Islet precursor cell (in vitro differentiated cells): Measurements from ENCODE around the gene MYCBP.
A peak's percentile ranks its signal among the peaks of the same experiment; 100 is the strongest.
"Not testable (repeated sequence)": the region's sequence is repeated elsewhere in the genome, so short reads cannot be mapped to it uniquely, and the experiment has no call there.

Source experiments
- DNase-seq: peaks from one replicate; pipeline ENCODE4 v3.0.0-alpha.2; 2018

The MYCBP gene, protein sequence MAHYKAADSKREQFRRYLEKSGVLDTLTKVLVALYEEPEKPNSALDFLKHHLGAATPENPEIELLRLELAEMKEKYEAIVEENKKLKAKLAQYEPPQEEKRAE

DNA sequence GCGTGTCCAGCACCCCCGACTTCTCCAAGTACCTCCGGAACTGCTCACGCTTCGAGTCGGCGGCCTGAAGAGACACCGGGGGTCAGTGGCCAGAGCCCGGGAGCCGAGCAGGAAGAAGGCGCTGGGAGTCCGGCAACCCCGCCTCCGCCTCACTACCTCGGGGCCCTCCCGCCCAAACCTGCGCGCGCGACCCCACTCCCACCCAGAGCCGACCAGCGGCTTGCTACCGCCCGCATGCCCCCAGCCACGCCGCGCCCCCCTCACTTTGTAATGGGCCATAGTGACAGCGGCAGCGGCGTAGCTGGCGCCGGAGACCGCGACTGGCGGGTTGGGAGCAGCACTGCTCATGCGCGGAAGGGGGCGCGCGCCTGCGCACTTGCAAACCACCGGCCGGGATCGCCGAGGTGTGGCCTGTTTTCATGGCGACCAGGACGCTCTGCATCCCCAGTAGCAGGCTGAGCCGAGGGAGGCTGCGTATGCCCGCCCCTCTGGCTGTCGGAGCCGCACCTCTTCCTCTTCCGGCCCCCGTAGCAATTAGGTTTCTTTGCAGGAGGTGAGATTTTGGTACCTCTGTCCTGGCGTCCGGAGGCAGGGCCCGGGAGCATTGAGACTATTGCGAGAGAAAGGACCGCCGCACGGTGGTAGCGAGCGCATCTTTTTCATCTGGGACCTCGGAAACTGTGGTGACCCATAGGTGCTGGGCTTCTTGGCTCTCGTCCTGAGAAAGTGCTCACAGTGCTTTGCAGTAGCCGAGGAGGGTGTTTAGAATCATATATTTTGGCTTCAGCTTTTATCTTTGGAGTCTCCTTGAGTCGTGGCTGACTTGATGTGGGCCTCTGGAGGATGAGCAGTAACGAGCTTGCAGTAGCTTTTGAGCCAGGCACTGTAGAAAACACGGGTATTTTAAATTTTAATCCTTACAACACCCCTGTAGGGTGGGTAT, at the start of gene MYCBP:
MYCBP (minus strand) TSS at position 322 of the 943 bp plus-strand sequence; CDS start at position 279, 43 bp downstream.
- DNase-seq, result peak; percentile 98

DNA sequence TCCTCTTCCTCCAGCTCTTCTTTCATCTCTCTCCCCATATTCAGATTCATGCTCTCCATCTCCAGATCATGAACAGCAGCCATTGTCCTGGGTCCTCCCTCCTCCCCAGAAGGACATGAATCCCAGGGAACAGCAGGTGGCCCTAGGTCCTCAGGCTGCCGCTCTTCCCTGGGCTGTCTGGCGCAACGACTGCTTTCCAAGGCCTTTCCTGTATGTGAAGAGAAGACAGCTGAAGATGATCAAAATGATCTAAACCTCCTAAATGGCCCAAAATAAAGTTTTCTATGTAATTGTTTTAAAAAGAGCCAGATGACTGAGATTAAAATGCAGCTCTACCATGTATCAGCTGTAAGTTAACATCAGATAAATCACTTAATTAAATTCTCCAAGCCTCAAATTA, 46.0 kb upstream of the MYCBP start:
- no peak for DNase-seq

DNA sequence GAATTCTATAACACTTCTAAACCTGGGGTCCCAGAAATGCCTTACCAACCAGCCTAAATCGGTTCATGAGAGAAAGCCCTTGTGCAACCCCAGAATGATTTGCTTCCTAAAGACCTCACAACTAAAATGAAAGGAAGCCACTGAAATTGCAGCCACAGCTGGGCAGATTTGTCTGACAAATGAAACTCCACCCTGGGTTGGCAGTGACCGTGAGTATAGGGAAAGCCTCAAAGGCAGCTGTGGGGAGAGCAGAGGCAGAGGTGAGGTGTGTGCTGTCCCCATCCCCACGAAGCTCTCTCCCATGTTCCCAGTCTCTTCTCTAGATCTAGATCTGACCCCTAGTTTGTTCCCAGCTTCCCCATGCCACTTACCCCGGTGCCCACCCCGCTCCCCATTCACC, 45.4 kb upstream of the MYCBP start:
- no peak for DNase-seq

DNA sequence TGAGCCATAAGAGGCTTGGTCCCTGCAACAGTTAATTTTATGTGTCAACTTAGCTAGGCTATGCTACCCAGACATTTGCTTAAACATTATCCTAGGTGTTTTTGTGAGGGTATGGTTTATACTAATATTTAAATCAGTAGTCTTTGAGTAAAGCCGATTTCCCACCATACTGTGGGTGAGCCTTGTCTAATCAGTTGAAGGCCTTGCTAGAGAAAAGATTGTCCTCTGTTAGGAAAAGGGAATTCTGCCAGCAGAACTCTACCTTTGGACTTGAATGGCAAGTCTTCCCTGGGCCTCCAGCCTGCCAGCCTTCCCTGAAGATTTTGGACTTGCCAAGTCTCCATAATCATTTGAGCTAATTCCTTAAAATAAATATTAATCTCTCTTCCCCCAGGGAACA, 44.6 kb upstream of the MYCBP start:
- no peak for DNase-seq

DNA sequence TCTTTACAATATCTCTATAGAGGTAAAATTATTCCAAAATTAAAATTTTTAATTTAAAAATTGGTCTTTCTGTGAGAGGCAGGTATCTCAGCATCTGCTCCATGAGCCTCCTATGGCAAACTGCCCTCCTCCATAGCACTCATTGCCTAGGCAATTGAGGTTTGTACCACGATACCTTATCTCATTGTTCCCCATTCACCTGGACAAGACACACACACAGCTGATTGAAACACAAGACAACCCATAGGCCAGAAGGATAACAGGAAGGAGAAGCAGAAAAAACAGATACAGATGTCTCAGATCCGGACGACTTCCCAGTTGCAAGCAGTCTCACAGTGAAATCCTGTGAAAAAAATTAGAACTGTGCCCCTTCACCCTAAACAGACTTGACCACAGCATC, 44.2 kb upstream of the MYCBP start:
- DNase-seq, result no peak

DNA sequence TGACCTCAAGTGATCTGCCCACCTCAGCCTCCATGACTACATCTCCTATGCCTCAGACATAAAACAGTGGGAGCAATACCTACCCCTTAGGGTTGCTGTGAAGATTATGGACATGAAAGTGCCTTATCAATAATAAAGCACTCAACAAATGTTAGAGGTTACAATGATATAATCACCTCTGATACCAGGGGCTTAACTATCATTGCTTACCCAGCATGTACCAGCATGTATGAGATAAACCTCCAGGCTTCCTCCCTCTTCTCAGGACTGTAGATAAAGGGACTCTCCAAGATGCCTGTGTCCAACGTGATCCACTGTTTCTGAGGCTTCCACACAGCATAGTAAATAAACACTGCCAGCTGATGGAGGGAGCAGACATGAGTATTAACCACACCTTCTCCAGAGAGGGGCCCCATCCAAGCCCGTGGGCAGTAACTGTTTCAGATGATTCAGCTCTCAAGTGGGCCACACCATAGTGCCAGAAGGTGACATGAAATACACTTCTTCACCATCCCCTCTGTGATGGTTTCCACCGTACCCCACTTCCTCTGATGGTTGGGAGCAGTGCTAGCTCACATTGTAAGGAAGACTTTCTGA, 42.3 kb upstream of the MYCBP start:
- DNase-seq, result no peak

DNA sequence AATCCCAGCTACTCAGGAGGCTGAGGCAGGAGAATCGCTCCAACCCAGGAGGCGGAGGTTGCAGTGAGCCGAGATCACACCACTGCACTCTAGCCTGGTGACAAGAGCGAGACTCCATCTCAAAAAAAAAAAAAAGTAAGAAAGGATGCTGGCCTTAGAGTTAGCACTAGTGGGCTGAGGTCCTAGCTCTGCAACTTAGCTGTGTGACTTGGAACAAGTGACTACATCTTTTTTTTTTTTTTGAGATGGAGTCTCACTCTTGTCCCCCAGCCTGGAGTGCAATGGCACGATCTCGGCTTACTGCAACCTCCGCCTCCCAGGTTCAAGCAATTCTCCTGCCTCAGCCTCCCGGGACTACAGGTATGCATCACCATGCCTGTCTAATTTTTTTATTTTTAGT, 41.8 kb upstream of the MYCBP start:
- not testable (repeated sequence) for DNase-seq

DNA sequence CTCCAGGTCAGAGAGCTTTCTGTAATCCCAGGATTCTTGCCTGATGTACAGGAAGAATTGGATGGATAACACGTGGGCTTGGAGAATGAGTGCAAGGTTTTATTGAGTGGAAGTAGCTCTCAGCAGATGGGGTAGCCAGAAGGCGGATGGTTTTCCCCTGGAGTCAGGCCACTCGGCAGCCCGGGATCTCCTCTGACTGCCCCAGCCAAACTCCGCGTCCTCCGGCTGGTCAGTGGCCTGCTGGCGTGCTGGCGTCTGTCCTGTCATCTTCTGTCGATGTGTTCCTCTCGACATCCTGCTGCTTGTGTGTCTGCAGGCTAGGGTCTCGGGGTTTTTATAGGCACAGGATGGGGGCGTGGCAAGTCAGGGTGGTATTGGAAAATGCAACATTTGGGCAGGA, 35.7 kb upstream of the MYCBP start:
- DNase-seq, result no peak

DNA sequence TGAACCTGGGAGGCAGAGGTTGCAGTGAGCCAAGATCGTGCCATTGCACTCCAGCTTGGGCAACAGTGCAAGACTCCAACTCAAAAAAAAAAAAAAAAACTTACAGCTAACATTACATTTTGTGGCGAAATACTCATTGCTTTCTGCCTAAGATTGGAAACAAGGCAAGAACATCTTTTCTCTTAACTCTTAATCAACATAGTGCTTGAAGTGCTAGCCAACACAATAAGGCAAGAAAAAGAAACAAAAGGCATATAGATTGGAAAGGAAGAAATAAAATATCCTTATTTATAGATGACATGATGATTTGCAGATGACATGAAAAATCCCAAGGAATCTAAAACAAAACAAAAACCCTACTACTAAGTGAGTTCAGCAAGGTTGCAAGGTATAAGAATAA, 32.8 kb upstream of the MYCBP start:
- DNase-seq, result no peak

DNA sequence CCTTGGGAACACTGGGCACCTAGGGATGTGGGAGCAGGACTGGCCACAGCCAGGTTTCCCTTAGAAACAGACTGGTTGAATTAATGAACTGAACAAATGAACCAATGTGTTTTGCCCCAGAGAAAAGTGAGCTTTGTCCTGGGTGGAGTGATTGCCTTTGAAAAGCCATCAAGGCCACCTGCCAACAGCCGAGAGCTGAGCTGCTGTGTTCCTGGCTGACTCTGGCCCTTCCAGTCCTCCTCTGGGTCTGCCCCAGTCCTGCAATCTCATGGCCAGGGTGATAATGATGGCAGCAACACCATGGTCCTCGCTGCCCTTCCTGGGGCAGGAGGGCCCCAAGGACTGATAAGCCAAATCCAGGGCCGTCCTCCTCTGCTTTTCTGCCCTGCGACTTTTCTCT, 26.4 kb upstream of the MYCBP start:
- no peak for DNase-seq

DNA sequence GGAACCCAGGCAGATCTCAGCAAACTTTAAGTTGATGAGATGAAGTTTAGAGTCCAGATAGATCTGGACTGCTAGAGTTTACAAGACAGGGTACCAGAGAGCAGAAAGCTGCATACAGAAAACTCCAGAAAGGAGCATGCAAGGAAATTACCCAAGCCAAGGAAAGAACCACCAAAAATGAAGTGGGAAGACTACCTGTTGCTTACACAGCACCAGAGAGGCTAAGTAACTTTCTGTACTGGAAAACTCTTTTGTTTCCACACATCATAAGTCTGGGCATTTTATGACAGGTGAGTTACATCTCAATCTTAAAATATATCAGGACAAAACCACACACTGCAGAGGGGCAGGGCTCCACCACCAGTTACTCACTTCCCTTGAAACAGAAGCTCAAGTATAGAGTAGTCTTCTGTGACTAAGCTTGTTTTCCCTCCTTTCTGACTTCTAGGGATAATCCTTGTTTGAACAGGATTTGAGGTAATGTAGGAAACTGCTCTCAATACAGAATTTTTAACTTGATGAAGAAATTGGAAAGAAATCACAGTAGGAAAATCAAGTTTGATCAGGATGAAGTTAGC, 25.6 kb upstream of the MYCBP start:
- DNase-seq, result no peak

DNA sequence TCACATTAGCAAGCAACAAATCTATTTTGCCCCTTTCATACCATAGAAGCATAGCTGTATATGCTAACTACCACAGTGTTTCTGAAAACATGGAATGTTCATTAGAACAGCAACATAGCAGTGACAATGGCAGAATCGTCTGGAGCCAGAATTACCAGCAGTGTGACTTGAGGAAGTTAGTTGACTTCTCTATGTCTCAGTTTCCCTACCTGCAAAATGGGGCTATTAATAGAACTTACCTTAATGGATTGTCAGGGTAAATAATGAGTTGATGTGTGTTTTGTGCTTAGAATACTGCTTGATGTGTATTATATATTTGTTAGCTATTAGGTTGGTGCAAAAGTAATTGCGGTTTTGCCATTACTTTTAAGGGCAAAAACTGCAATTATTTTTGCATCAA, 23.0 kb upstream of the MYCBP start:
- no peak for DNase-seq

DNA sequence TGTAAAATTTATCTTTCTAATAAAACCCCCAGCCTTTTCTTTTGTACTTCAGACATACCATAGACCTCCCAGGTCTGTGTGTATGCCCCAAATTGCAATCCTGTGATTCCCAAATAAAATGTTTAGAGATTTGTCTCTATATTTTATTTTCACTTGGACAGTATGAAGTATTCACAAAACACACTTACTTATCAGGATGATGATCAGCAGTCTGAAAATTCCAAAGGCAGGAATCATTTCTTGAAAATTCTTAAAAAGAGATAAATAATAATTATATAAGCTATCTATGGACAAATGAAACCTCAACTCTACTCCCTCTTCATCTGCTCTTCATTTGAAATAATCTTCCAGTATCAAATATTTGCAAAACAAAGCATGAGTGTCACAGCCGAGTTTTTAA, 19.8 kb upstream of the MYCBP start:
- no peak for DNase-seq

DNA sequence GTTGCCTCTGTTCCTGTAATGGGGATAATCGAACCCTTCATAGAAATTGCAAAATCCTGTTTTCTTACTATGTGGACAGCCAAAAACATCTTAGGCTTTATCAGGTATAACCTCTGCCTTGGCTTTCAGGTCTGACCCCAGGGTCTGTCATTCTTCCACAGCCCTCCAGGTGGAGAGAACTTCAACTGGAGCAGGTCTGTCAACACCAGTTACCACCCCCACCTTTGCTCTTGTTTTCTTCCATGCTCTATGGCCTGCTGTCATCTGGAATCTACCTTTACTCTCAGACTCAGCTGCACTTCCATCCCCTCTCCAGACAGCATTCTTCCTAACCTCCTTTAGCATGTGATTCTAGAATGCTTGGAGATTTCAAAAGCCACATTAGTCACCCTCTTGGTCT, 18.6 kb upstream of the MYCBP start:
- DNase-seq, result peak; percentile 76

DNA sequence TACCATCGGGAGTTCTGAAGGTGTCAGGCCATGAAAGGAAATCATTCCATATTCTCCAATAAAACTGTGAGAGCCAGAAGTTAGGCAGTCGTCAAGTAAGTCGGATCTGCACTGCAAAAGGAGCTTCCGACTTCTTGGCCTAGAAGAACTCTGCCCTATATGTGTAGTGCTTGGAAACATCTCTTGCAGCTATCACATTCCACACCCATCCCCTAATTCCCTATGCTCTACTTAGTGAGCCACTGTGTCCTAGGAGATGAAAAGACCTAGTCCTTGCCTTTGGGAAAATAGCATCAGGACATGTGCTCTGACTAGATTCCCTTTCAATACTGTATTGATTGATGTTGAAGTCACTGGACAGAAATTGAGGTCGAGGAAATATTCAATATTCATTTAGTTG, 16.4 kb upstream of the MYCBP start:
- DNase-seq, result no peak

DNA sequence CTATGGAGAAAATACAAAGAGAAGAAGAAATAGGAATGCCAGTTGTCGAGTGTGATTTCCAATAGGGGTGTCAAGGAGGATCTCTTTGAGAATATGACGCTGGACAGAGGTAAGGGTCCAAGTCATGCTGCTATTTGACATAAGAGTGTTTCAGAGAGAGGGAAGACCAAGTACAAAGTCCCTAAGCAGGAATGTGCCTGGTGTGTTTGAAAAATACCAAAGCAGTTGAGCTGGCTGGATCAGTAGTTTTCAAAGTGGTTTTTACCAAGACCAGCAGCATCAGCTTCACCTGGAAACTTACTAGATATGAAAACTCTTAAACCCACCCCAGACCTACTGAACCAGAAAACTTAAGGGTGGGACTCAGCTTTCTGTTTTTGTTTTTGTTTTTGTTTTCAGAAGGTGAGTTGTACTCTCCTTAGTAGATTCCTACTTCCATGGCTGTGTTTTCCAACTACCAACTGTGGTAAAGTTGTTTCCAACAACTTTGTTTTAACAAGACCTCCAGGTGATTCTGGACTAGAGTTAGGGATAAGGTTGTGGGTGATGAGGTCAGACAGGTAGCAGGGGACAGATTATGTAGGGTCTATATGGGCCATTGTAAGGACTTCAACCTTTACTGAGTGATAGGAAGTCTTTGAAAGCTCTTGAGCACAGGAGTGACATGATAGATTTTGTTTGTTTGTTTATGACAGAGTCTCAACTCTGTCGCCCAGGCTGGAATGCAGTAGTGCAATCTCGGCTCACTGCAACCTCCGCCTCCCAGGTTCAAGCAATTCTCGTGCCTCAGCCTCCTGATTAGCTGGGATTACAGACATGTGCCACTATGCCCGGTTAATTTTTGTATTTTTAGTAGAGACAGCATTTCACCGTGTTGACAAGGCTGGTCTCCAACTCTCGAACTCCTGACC, 15.5 kb upstream of the MYCBP start:
- DNase-seq, result no peak

DNA sequence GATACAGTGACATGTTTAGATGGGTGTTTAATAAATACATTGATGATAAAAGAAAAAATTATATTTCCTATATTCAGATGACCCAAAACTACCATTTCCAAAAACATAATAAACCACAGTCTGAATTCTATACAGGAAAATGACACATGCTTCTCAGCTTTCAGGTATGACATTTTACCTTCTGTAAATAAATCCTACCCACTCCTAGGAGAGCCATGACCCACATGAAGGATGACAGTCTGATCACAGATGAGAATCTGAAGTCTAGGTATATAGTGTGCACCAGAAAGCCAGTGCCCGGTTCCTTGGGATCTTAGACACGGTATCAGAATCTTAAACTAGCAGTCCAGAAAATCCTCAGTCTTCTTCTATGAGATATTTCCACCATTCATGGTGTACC, 11.9 kb upstream of the MYCBP start:
- DNase-seq, result no peak

DNA sequence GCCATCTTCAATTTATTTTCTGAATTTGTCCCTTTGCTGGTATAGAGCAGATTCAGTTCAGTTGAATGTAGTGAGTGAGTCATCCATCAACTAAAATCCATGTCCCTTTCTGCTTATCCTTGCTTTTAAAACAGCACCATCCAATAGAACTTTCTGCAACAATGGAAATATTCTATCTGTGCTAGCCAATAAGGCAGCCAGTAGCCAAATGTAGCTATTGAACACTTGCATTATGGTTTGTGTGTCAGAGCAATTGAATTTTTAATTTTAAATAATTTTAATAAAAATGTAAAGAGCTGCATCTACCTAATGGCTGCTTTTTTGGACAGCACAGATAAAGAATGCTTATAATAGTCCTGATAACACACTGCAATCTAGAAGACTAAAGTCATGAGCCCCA, 8.3 kb upstream of the MYCBP start, which contains the start of gene GJA9:
GJA9 (minus strand) TSS at position 101 of the 400 bp plus-strand sequence. CDS start 5,489 bp downstream, outside the sequence.
- DNase-seq, result no peak

DNA sequence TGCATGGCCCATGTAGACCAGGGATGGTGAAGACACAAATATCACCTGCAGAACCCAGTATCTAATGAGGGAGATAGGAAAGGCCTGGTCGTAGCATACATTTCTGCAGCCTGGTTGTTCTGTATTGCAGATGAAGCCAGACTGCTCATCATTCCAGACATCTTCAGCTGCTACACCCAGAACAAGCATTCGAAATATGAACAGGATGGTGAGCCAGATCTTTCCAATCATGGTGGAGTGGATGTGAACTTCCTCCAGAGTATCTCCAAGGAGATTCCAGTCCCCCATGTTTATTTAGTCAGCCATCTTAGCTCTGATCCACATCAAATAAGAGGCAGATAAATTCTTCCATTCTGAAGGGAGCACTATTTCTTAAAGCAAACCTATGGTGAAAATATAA, 2.7 kb upstream of the MYCBP start:
- DNase-seq, result no peak

DNA sequence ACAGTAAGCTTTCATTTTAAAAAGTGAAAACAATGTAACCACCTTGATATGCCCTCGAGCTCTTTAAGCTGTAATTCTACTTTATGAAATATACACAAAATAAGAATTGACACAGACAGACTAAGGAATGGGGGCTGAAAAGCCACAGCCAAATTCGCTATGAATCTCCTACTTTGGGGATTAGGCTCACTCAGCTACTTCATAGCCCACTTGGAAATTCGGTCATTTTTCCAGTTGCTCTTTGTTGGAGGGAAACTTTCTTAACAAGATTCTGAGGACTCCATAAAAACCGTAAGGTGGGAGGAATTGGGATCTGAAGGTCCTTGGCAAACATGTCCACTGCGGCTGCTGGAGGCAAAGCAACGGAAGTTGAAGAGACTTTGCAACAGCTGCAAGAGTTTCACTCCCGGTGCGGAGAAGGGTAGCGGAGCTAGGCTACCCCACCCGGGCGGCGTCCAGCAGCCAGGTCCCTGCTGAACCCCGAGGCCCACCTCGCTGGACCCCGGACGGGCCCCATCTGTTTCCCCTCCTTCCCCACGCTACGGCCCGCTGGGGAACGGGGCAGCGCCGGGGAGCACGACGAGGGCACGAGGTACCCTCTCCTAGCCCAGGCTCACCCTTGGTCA, 634 bp downstream of the MYCBP start:
- peak; percentile 55 for DNase-seq

DNA sequence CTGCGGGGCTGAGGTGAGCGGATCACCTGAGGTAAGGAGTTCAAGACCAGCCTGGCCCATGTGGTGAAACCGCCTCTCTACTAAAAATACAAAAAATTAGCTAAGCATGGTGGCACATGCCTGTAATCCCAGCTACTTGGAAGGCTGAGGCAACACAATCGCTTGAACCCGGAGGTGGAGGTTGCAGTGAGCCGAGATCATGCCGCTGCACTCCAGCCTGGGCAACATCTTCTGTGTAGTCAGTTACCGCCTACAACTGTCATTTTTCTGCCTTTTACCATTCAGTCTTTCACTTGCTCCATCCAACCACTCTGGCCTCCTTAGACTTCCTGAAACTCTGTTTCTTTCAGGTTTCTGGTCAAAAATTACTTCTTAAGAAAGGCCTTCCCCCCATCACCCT, 2.2 kb downstream of the MYCBP start:
- DNase-seq, result no peak

DNA sequence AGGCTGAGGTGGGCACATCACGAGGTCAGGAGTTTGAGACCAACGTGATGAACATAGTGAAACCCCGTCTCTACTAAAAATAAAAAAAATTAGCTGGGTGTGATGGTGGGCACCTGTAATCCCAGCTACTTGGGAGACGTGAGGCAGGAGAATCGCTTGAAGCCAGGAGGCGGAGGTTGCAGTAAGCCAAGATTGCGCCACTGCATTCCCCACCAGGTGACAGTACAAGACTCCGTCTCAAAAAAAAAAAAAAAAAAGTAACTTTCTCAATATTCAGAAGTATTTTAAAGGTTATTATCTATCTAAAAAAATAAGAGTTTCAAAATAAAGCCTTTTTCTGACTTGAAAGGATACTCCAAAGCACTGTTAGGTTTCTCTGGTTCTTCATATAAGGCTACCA, 5.9 kb downstream of the MYCBP start:
- no peak for DNase-seq
